ENCODE measurements around the gene ATP10A. TPM values are rescaled to one million over a fixed set of nuclear protein-coding genes. Genes with fewer than 3 reads are reported as not detected.

Gene ATP10A
- total and polyA plus RNA-seq, 9 of the 15 experiments (the other 6 are each of a cell fraction or from before 2014, with no cell fraction given), result 0.09 TPM; not detected in 8

DNA sequence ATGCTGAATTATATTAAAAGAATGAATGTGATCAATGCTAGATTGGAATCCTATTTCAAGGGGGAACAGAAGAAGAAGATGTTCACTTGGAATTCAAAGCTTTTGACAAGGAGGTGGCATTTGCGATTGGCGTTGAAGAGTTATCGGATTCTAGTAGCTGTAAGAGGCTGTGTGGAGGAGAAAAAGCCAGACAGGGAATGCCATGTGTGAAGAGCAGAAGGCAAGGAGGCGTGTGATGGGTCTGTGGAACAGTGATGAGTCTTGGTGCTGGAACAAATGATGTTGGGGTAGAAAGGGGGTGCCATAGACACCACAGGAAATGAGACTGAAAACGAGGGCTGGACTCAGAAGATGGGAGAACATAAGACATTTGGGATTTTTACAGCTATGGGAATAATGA is 30.5 kb upstream of the ATP10A start:
- H3K27ac ChIP-seq (ENCODE audit: extremely low read depth, low read depth, low read length), result no peak overlapping the region
- no peak for FAIRE-seq
- no peaks in the 10 kb centered on the region for H3K79me2 ChIP-seq (ENCODE audit: control insufficient read depth, insufficient read depth, low read length)
- no peak overlapping the region for H2AFZ ChIP-seq (ENCODE audit: low read depth, low read length)
- CTCF ChIA-PET (ENCODE audit: low intra/inter-chr PET ratio), result no interaction called here
- no TSS peak for BruUV-seq (replicated peaks)
- H3K9me1 ChIP-seq (ENCODE audit: control insufficient read depth, insufficient read depth, low read length), result no peaks in the 10 kb centered on the region
- WGBS (ENCODE audit: insufficient coverage, low coverage, missing lambda C conversion rate), result 0% methylated on average over 5 of the region's 5 CpGs
- H3K27me3 ChIP-seq (ENCODE audit: control insufficient read depth in 2 of 2, insufficient read depth in 2 of 2, low read length in 2 of 2), result no peaks in the 10 kb centered on the region
- H3K4me2 ChIP-seq (ENCODE audit: insufficient read depth, low read length), result no peak overlapping the region
- intact Hi-C loops (cut with micrococcal nuclease), result no loop called here
- ATAC-seq, result no peak
- POLR2A ChIA-PET, result no interaction called here
- H3K9me3 ChIP-seq (replicated peaks; ENCODE audit: control insufficient read depth, insufficient read depth, low read depth, low read length), result no peaks in the 10 kb centered on the region
- TF ChIP-seq TBP (optimal IDR thresholded peaks at IDR 0.05; ENCODE audit: low read depth, low read length) (no peak), ZNF324 (CRISPR knock-in tag; IDR thresholded peaks at IDR 0.05) (no peak), MTF1 (CRISPR knock-in tag; IDR thresholded peaks at IDR 0.05; ENCODE audit: borderline replicate concordance) (no peak), SUPT5H (IDR thresholded peaks at IDR 0.05) (no peak), EHMT2 (IDR thresholded peaks at IDR 0.05) (no peak), HDGF (IDR thresholded peaks at IDR 0.05) (no peak), ILF3 (IDR thresholded peaks at IDR 0.05; ENCODE audit: borderline replicate concordance) (no peak), ZNF707 (CRISPR knock-in tag; conservative IDR thresholded peaks at IDR 0.05) (no peak), ZFPM2 (CRISPR knock-in tag; IDR thresholded peaks at IDR 0.05) (no peak), NBN (IDR thresholded peaks at IDR 0.05; ENCODE audit: low read depth) (no peak), TSC22D4 (tag; IDR thresholded peaks at IDR 0.05) (no peak), CEBPB (tag; IDR thresholded peaks at IDR 0.05) (no peak), NRF1 (conservative IDR thresholded peaks at IDR 0.05 in 1 of 2, IDR thresholded peaks at IDR 0.05 in 1 of 2) (no peak), MYNN (IDR thresholded peaks at IDR 0.05) (no peak), MYNN (CRISPR knock-in tag; IDR thresholded peaks at IDR 0.05) (no peak), KLF10 (CRISPR knock-in tag; IDR thresholded peaks at IDR 0.05) (no peak), ZBTB7A (IDR thresholded peaks at IDR 0.05; ENCODE audit: borderline replicate concordance, control insufficient read depth, low read depth, low read length) (no peak)
- TF ChIP-seq, protein P1, sequence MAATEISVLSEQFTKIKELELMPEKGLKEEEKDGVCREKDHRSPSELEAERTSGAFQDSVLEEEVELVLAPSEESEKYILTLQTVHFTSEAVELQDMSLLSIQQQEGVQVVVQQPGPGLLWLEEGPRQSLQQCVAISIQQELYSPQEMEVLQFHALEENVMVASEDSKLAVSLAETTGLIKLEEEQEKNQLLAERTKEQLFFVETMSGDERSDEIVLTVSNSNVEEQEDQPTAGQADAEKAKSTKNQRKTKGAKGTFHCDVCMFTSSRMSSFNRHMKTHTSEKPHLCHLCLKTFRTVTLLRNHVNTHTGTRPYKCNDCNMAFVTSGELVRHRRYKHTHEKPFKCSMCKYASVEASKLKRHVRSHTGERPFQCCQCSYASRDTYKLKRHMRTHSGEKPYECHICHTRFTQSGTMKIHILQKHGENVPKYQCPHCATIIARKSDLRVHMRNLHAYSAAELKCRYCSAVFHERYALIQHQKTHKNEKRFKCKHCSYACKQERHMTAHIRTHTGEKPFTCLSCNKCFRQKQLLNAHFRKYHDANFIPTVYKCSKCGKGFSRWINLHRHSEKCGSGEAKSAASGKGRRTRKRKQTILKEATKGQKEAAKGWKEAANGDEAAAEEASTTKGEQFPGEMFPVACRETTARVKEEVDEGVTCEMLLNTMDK (IDR thresholded peaks at IDR 0.05; ENCODE audit: borderline replicate concordance, insufficient read depth, low read depth, low read length, poor library complexity, severe bottlenecking), result no peak
- TF ChIP-seq, protein P2, sequence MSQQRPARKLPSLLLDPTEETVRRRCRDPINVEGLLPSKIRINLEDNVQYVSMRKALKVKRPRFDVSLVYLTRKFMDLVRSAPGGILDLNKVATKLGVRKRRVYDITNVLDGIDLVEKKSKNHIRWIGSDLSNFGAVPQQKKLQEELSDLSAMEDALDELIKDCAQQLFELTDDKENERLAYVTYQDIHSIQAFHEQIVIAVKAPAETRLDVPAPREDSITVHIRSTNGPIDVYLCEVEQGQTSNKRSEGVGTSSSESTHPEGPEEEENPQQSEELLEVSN (IDR thresholded peaks at IDR 0.05; ENCODE audit: borderline replicate concordance in 1 of 2, extremely low read depth in 1 of 2, insufficient read depth in 1 of 2, insufficient read length in 1 of 2, low read depth in 1 of 2, low read length in 1 of 2, poor library complexity in 1 of 2, severe bottlenecking in 1 of 2), result no peak
- TF ChIP-seq, protein P3, sequence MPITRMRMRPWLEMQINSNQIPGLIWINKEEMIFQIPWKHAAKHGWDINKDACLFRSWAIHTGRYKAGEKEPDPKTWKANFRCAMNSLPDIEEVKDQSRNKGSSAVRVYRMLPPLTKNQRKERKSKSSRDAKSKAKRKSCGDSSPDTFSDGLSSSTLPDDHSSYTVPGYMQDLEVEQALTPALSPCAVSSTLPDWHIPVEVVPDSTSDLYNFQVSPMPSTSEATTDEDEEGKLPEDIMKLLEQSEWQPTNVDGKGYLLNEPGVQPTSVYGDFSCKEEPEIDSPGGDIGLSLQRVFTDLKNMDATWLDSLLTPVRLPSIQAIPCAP (CRISPR knock-in tag; IDR thresholded peaks at IDR 0.05; ENCODE audit: borderline replicate concordance), result no peak
- DNase-seq (ENCODE audit: extremely low read depth in 1 of 4, low spot score in 3 of 4), result no peak
- H4K20me1 ChIP-seq (replicated peaks; ENCODE audit: control insufficient read depth, insufficient read depth, low read length), result no peaks in the 10 kb centered on the region
- H3K4me1 ChIP-seq (replicated peaks in 1 of 2; ENCODE audit: control insufficient read depth in 2 of 2, insufficient read depth in 2 of 2, low read length in 2 of 2), result no peaks in the 10 kb centered on the region
- in situ Hi-C loops (cut with MboI), result no loop called here
- no peak overlapping the region for H3K4me3 ChIP-seq
- no peak overlapping the region for H3K9ac ChIP-seq (ENCODE audit: insufficient read depth in 1 of 2, low read depth in 2 of 2, low read length in 2 of 2)
- H3K36me3 ChIP-seq (ENCODE audit: control insufficient read depth, insufficient read depth, low read length), result no peaks in the 10 kb centered on the region
